Stimulated activated naive CD4-positive, alpha-beta T cell treated with Interleukin-2 at 50 U/mL for 16 hours (primary cell): ENCODE results near the gene TINCR.

Source experiments
- DNase-seq: peaks from one replicate; lab custom pipeline; 2025; lab: John Stamatoyannopoulos, UW

TINCR gene

DNA sequence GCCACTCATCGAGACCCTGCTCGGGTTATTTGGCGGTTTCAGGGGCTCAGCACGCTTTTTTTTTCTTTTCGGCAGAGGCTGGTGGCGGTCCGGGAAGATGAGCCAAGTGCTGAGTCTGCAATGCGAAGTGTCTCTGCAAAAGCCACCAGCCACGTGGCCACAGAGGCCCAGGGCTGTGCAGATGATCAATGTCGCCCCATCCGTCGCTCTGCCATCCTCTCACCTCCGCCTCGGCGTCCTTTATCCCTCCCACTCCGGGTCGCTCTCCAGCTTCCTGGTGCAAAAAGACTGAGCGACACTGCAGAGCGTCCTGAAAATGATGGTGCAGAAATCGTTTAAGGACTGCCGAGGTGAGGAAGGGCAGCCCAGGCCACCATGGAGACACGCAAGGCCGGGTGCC lies 55.0 kb downstream of the TINCR start:
- no peak for DNase-seq
